H1 (cell line): ENCODE results near the gene FTCDNL1. TPM values are rescaled to one million over a fixed set of nuclear protein-coding genes. Genes with fewer than 3 reads are reported as not detected.

Source experiments
- CTCF ChIA-PET: fragments of 300-600 bp; sonication (Branson Sonifier 250); formaldehyde crosslinking; loops from one replicate; lab custom pipeline; 2021; ENCODE audit not compliant: partially characterized antibody; lab: Charles Lee
- POLR2A ChIA-PET: fragments of 300-600 bp; sonication (Branson Sonifier 250); formaldehyde crosslinking; loops from one replicate; lab custom pipeline; 2021; ENCODE audit warnings: inconsistent platforms; ENCODE audit not compliant: partially characterized antibody; lab: Charles Lee
- DNase-seq, 2 experiments: peaks; one replicate each; pipeline versions ENCODE4 v3.0.0 to v3.0.0-alpha.2; 2010 to 2022; ENCODE audit warnings: low spot score in 2 of 2, low read depth in 1 of 2, mixed read lengths in 1 of 2
- FAIRE-seq: peaks from 2 replicates; lab custom pipeline; 2011; peaks lifted over from hg19 to GRCh38; lab: Jason Lieb, UNC
- H2AFZ ChIP-seq: 2 replicates; pipeline ENCODE4 v1.8.1; 2012; ENCODE audit warnings: low read length, inconsistent platforms
- H2AK5ac ChIP-seq: 2 replicates; pipeline ENCODE4 v1.6.1; 2013; ENCODE audit warnings: low read depth, low read length
- H2BK120ac ChIP-seq: replicated peaks from 2 replicates; pipeline ENCODE3; 2013; ENCODE audit warnings: low read depth, low read length, inconsistent platforms
- H2BK12ac ChIP-seq: 2 replicates; pipeline ENCODE4 v1.6.1; 2013; ENCODE audit warnings: low read depth, low read length
- H2BK15ac ChIP-seq: 2 replicates; pipeline ENCODE4 v1.6.1; 2013; ENCODE audit warnings: low read length
- H2BK20ac ChIP-seq: 2 replicates; pipeline ENCODE4 v1.6.1; 2013; ENCODE audit warnings: low read length
- H2BK5ac ChIP-seq: 2 replicates; pipeline ENCODE4 v1.6.1; 2013; ENCODE audit warnings: low read depth, low read length
- H3K14ac ChIP-seq: 2 replicates; pipeline ENCODE4 v1.6.1; 2013; ENCODE audit warnings: inconsistent platforms; ENCODE audit not compliant: insufficient read length
- H3K18ac ChIP-seq: 2 replicates; pipeline ENCODE4 v1.6.1; 2013; ENCODE audit warnings: low read length; ENCODE audit errors: extremely low read depth
- H3K23ac ChIP-seq: 2 replicates; pipeline ENCODE4 v1.6.1; 2013; ENCODE audit warnings: inconsistent platforms; ENCODE audit not compliant: insufficient read length
- H3K23me2 ChIP-seq: 2 replicates; pipeline ENCODE4 v1.6.1; 2013; ENCODE audit warnings: low read depth, low read length
- H3K27ac ChIP-seq: 2 replicates; pipeline ENCODE4 v1.6.1; 2011; ENCODE audit warnings: low read depth, low read length, inconsistent platforms
- H3K27me3 ChIP-seq, 4 experiments: replicated peaks in 1 of 4; 1 replicate in 1 of 4; 2 replicates in 3 of 4; pipeline versions ENCODE4 v1.6.1 to v1.8.1; 2011 to 2013; ENCODE audit warnings: low read length in 3 of 4, mild to moderate bottlenecking in 3 of 4, inconsistent platforms in 2 of 4, mixed read lengths in 2 of 4, moderate library complexity in 1 of 4; ENCODE audit not compliant: control insufficient read depth in 3 of 4, insufficient read depth in 3 of 4; ENCODE audit errors: extremely low read depth in 1 of 4
- H3K36me3 ChIP-seq, 4 experiments: 2 replicates each; pipeline versions ENCODE4 v1.6.1 to v1.8.1; 2011 to 2013; ENCODE audit warnings: mild to moderate bottlenecking in 4 of 4, low read length in 3 of 4, moderate library complexity in 2 of 4, control low read depth in 1 of 4, inconsistent platforms in 1 of 4; ENCODE audit not compliant: insufficient read depth in 4 of 4, control insufficient read depth in 2 of 4
- H3K4ac ChIP-seq: replicated peaks from 2 replicates; pipeline ENCODE3; 2013; ENCODE audit warnings: low read length, low read depth, mixed read lengths, inconsistent platforms; ENCODE audit not compliant: insufficient read length
- H3K4me1 ChIP-seq, 4 experiments: replicated peaks in 1 of 4; 1 replicate in 1 of 4; 2 replicates in 3 of 4; pipeline versions ENCODE4 v1.6.1 to v1.8.1; 2011 to 2013; ENCODE audit warnings: low read length in 3 of 4, inconsistent platforms in 2 of 4, mixed read lengths in 1 of 4; ENCODE audit not compliant: insufficient read depth in 4 of 4, control insufficient read depth in 3 of 4
- H3K4me2 ChIP-seq, 2 experiments: 2 replicates each; pipeline versions ENCODE4 v1.6.1 to v1.8.1; 2011 to 2013; ENCODE audit warnings: low read depth in 2 of 2, low read length in 2 of 2, control low read depth in 1 of 2, inconsistent platforms in 1 of 2, mild to moderate bottlenecking in 1 of 2; ENCODE audit not compliant: insufficient read depth in 1 of 2
- H3K4me3 ChIP-seq, 4 experiments: fragments of 200-600, 300-600 bp in 1 of 4; sonication (generic), shearing (Covaris generic), sonication (Bioruptor Twin) in 1 of 4; 2 replicates each; pipeline versions ENCODE4 v1.5.1 to v1.8.1; 2011 to 2016; ENCODE audit warnings: low read length in 4 of 4, low read depth in 3 of 4, control low read depth in 2 of 4, inconsistent platforms in 2 of 4, mild to moderate bottlenecking in 2 of 4, mixed read lengths in 1 of 4, moderate library complexity in 1 of 4; ENCODE audit not compliant: insufficient read depth in 2 of 4; ENCODE audit errors: extremely low read depth in 1 of 4
- H3K56ac ChIP-seq: replicated peaks from 2 replicates; pipeline ENCODE3; 2013; ENCODE audit warnings: low read depth, mild to moderate bottlenecking, mixed read lengths, low read length, inconsistent platforms; ENCODE audit not compliant: insufficient read length
- H3K79me1 ChIP-seq: 2 replicates; pipeline ENCODE4 v1.6.1; 2013; ENCODE audit warnings: low read depth, low read length, control low read depth
- H3K79me2 ChIP-seq, 2 experiments: 2 replicates each; pipeline versions ENCODE4 v1.6.1 to v1.8.1; 2012 to 2013; ENCODE audit warnings: low read length in 2 of 2, mild to moderate bottlenecking in 2 of 2, inconsistent platforms in 1 of 2; ENCODE audit not compliant: insufficient read depth in 2 of 2, control insufficient read depth in 1 of 2
- H3K9ac ChIP-seq, 4 experiments: replicated peaks in 1 of 4; 1 replicate in 1 of 4; 2 replicates in 3 of 4; pipeline versions ENCODE4 v1.6.1 to v1.8.1; 2011 to 2013; ENCODE audit warnings: low read depth in 3 of 4, low read length in 3 of 4, control low read depth in 2 of 4, mild to moderate bottlenecking in 2 of 4, moderate library complexity in 2 of 4, inconsistent platforms in 1 of 4; ENCODE audit errors: extremely low read depth in 1 of 4
- H3K9me3 ChIP-seq, 2 experiments: 2 replicates each; pipeline versions ENCODE4 v1.6.1 to v1.8.1; 2012 to 2013; ENCODE audit warnings: mild to moderate bottlenecking in 2 of 2, moderate library complexity in 2 of 2, control low read depth in 1 of 2, inconsistent platforms in 1 of 2, low read depth in 1 of 2, low read length in 1 of 2, mixed read lengths in 1 of 2; ENCODE audit not compliant: insufficient read depth in 2 of 2
- H4K20me1 ChIP-seq, 2 experiments: replicated peaks in 1 of 2; 2 replicates each; pipeline versions ENCODE3 to v1.8.1; 2011 to 2013; ENCODE audit warnings: inconsistent platforms in 2 of 2, low read length in 2 of 2, mild to moderate bottlenecking in 1 of 2; ENCODE audit not compliant: insufficient read depth in 2 of 2, control insufficient read depth in 1 of 2
- H4K5ac ChIP-seq: 2 replicates; pipeline ENCODE4 v1.6.1; 2013; ENCODE audit warnings: low read length, low read depth, mixed read lengths, inconsistent platforms; ENCODE audit not compliant: insufficient read length
- H4K8ac ChIP-seq: 2 replicates; pipeline ENCODE4 v1.8.0; 2013; ENCODE audit warnings: mild to moderate bottlenecking, moderate library complexity, low read length, inconsistent platforms; ENCODE audit not compliant: insufficient read depth; ENCODE audit errors: extremely low read depth
- H4K91ac ChIP-seq: replicated peaks from 2 replicates; pipeline ENCODE3; 2013; ENCODE audit warnings: low read length, mixed read lengths, inconsistent platforms; ENCODE audit not compliant: insufficient read length
- GTF2F1 ChIP-seq: IDR thresholded peaks from 2 replicates; pipeline ENCODE4 v1.6.1; 2012; ENCODE audit warnings: low read depth, low read length, improper control_type of control experiment, borderline replicate concordance
- HDAC6 ChIP-seq: IDR thresholded peaks from one replicate; pipeline ENCODE4 v1.7.1; 2012; ENCODE audit warnings: low read depth, mild to moderate bottlenecking, inconsistent platforms, low read length, moderate library complexity
- KDM1A ChIP-seq: fragments of 200-600, 300-600 bp; sonication (generic); IDR thresholded peaks from 2 replicates; pipeline ENCODE4 v1.7.1; 2016; ENCODE audit warnings: mild to moderate bottlenecking, low read length, borderline replicate concordance
- polyA plus RNA-seq, 7 experiments: library from polyadenylated mRNA; depleted of rRNA in 3 of 7; stranded (reverse) in 5 of 7; unstranded in 2 of 7; fragments of >200 nt in 5 of 7; fragments of 200-250 nt in 2 of 7; gene quantifications; 1 replicate in 5 of 7; 2 replicates in 1 of 7; 4 replicates in 1 of 7; pipeline versions ENCODE4 v1.2.1 to v1.2.3, GENCODE V29; 2011 to 2013; ENCODE audit warnings: missing spikeins in 2 of 7, mixed read lengths in 2 of 7
- total RNA-seq: library from RNA; stranded (reverse); fragmentation: NEBNext Ultra II Directional; extraction: Animal tissue kit (Norgen Biotek cat#: 25700); gene quantifications from 2 replicates; pipeline ENCODE4 v1.2.1, GENCODE V29; 2021
- TF ChIP-seq, protein P1 (sequence below): IDR thresholded peaks from 2 replicates; pipeline ENCODE4 v1.6.1; 2012; ENCODE audit warnings: low read length, inconsistent platforms

Gene FTCDNL1
- total and polyA plus RNA-seq, 2 of the 8 experiments (the other 6 are each of a cell fraction or from before 2014, with no cell fraction given): 0.41 to 0.97 TPM

DNA sequence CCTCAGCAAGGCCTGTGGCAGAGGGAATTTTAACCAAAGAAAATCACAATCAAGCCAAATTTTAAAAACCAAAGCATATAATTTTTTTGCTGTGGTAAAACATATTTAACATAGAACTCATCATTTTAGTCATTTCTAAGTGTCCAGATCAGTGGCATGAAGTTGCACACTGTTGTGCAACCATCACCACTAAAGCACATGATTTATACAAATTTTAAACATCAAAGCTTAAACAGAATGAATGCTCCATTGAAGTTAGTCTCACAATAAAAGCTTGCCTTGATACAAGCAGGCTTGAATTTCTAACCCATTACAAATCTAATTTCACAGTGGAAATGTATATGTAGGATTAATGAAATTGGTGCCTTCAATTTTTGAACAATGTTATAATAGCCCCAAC lies 31.2 kb downstream of the FTCDNL1 start:
- Histone ChIP-seq H3K27ac (no peak overlapping the region), H3K4ac (no peak overlapping the region), H3K79me2 (no peaks in the 10 kb centered on the region), H3K4me2 (no peak overlapping the region), H2BK5ac (no peak overlapping the region), H3K4me1 (no peaks in the 10 kb centered on the region), H4K8ac (no peak overlapping the region), H2AFZ (no peak overlapping the region), H3K23me2 (no peaks in the 10 kb centered on the region), H4K20me1 (no peaks in the 10 kb centered on the region), H2BK15ac (no peak overlapping the region), H2BK12ac (no peak overlapping the region), H2BK20ac (no peak overlapping the region), H3K9ac (no peak overlapping the region), H3K56ac (no peak overlapping the region), H3K27me3 (no peaks in the 10 kb centered on the region), H2AK5ac (no peak overlapping the region), H3K23ac (no peak overlapping the region), H3K4me3 (no peak overlapping the region), H3K18ac (no peak overlapping the region), H2BK120ac (no peak overlapping the region), H3K14ac (no peak overlapping the region), H3K36me3 (no peaks in the 10 kb centered on the region), H3K9me3 (no peaks in the 10 kb centered on the region), H4K5ac (no peak overlapping the region), H4K91ac (no peak overlapping the region), H3K79me1 (no peaks in the 10 kb centered on the region)
- POLR2A ChIA-PET: interaction anchor here (1.1 kb wide), 1 partner anchor 76 kb away, joined by 3 read pairs; no protein-coding TSS in a partner anchor
- no peak for DNase-seq
- no peak for FAIRE-seq
- CTCF ChIA-PET: interaction anchor here (0.6 to 2.2 kb wide), 5 partner anchors 12 to 223 kb away, joined by 3 to 6 read pairs (median 4); no protein-coding TSS in a partner anchor
- TF ChIP-seq KDM1A: no peak
- TF ChIP-seq HDAC6: no peak
- TF ChIP-seq GTF2F1: no peak
- TF ChIP-seq, protein P1, sequence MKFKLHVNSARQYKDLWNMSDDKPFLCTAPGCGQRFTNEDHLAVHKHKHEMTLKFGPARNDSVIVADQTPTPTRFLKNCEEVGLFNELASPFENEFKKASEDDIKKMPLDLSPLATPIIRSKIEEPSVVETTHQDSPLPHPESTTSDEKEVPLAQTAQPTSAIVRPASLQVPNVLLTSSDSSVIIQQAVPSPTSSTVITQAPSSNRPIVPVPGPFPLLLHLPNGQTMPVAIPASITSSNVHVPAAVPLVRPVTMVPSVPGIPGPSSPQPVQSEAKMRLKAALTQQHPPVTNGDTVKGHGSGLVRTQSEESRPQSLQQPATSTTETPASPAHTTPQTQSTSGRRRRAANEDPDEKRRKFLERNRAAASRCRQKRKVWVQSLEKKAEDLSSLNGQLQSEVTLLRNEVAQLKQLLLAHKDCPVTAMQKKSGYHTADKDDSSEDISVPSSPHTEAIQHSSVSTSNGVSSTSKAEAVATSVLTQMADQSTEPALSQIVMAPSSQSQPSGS: no peak
